GM12801 (cell line): Measurements from ENCODE around the gene THOC7.

Experiments used
- TF ChIP-seq, protein P1 (sequence below): IDR thresholded peaks from one replicate; pipeline ENCODE4 v1.5.1; 2011; ENCODE audit warnings: control low read depth; ENCODE audit not compliant: insufficient read length; ENCODE audit errors: extremely low read depth

The THOC7 gene

DNA sequence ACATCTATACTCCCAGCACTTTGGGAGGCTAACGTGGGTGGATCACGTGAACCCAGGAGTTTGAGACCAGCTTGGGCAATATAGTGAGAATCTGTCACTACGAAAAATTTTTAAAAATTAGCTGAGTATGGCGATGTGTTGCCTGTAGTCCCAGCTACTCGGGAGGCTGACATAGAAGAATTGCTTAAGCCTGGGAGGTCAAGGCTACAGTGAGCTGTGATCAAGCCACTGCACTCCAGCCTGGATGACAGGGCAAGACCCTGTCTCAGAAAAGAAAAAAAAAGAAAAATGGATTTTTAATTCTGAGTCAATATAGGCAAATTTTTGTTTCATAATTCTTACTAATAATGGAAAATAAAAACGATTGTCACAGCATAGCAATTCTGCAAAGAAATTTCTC, 31.2 kb downstream of the THOC7 start:
- TF ChIP-seq, protein P1, sequence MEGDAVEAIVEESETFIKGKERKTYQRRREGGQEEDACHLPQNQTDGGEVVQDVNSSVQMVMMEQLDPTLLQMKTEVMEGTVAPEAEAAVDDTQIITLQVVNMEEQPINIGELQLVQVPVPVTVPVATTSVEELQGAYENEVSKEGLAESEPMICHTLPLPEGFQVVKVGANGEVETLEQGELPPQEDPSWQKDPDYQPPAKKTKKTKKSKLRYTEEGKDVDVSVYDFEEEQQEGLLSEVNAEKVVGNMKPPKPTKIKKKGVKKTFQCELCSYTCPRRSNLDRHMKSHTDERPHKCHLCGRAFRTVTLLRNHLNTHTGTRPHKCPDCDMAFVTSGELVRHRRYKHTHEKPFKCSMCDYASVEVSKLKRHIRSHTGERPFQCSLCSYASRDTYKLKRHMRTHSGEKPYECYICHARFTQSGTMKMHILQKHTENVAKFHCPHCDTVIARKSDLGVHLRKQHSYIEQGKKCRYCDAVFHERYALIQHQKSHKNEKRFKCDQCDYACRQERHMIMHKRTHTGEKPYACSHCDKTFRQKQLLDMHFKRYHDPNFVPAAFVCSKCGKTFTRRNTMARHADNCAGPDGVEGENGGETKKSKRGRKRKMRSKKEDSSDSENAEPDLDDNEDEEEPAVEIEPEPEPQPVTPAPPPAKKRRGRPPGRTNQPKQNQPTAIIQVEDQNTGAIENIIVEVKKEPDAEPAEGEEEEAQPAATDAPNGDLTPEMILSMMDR: no peak

DNA sequence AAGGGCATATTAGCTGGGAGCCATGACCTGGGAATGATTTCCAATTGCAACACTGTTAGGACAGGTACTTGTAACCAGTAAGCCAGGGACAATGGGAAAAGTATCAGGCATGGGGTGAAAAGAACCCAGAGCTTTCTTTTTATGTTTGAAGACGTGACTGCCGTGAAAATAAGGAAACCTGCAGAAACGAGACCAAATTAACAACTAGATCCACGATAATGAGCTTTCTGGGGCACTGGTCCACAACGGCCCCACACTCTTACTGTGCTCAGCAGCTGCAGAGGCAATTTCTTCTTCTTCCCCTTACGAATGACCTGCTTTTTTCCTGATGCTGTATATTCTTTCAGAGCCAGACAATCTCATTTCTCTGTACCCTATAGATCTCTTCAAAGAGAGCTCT, 33.1 kb downstream of the THOC7 start:
- TF ChIP-seq, protein P1: no peak

DNA sequence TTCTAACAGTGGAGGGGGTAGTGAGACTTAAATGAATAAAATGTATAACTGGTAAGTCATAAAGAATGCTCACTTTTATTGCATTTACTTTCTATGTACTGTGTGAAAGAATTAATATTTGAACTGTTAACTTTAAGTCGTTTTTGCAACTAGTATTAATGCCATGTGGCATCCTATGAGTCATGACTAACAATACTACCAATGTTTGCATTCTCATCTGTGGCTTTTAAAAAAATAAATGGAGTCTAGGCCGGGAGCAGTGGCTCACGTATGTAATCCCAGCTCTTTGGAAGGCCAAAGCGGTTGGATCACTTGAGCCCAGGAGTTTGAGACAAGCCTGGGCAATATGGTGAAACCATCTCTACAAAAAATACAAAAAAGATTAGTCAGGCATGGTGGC, 39.3 kb downstream of the THOC7 start:
- TF ChIP-seq, protein P1: no peak

DNA sequence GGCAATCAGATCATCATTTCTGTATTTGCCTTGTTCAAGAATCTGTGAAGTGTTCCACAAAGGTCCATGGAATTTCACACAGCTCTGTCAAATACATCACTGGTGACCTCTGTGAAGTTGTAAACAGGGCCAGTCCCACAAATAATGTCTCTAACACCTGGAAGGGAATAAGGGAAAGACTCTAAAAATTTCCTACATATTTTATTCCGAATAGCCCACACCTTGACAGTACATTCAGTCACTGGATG, 44.5 kb downstream of the THOC7 start, which contains the start of gene C3orf49:
Gene C3orf49 (plus strand): TSS at position 149 of the 248 bp plus-strand sequence. CDS start 173 bp downstream, outside the sequence.
- TF ChIP-seq, protein P1: no peak

DNA sequence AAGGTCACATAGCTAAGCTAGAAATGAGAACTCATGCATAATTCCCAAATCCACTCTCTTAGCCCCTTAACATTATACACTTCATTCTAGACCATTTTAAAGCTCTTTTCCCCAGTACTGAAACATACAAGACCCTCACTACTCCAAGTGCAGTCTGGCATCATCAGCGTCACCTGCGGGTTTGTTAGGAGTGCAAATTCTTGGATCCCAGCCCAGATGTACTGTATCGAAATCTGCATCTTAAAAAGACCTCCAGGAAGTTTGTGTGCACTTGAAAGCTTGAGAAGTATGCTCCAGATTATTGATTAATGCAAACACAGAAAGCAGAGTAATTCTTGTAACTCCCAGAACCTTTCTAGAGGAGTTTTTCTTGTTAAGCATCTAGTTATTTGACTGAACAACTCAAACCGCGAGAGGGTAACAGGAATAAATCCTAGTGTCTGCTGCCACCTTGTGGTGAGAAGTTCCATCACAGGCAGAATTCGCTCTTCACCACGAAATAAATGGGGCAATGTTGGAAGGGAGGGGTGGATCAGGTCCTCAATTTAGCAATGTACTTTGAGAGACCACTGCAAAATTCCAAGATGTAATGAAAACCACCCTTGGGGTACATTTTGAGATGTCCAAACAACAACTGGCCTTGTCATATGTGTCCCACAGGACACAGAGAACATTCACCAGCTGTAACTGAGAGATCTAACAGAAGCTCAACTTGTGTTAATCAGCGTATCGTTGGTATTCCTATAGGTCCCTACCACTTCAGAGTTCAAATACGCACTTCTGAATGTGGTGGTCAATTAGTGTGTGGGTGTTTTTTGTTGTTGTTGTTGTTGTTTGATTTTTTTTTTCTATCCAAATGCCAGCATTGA, 45.1 kb downstream of the THOC7 start:
- TF ChIP-seq, protein P1: no peak

DNA sequence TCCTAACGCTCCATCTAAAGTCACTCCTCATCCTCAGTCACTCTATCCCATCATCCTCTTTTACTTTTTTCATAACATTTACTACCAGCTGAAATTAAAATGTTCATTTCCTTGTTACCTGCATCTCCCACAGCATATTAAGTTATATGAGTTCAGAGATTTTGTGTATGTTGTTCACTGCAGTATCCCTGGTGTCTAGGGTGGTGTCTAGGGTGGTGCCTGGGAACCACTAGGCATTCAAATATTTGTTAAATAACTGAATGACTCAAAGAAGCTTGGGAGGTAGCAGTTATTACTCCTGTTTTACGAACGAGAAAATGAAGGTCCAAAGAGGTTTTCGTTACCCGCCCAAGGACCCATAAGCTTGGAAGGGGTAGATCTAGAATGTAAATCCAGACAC, 46.4 kb downstream of the THOC7 start:
- TF ChIP-seq, protein P1: no peak

DNA sequence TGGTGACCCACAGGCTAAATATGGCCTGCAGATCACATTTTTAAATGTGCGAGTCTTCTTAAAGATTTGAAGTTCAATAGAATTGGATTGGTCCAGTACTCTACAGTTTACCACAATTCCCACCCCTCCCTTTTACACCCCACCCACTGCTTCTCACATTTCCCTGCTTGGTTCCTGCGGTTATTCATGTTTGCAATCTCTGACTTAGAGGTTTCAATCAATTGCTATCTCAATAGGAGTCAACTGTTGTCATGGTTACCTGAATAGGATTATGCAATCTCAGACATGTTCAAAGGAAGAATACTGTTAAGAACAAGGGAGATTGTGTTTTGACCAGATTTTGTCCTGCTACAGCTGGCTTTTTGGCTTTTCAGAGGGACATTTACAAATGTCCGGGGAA, 49.4 kb downstream of the THOC7 start:
- TF ChIP-seq, protein P1: no peak
